Heart left ventricle (tissue), 16 donors: Measurements from ENCODE around the gene RAB28. TPM values are rescaled to one million over a fixed set of nuclear protein-coding genes. Genes with fewer than 3 reads are reported as not detected.

Source experiments
- ATAC-seq, 4 donors: fragments of 200-7000 bp; cut with Tn5 transposase; one replicate each; pipeline ENCODE4 v1.9.1; 2020 to 2022; ENCODE audit warnings: moderate library complexity in 4 of 4, mild to moderate bottlenecking in 3 of 4, moderate number of reproducible peaks in 1 of 4
- DNase-seq, 5 donors: peaks; one replicate each; pipeline ENCODE4 v3.0.0-alpha.2; 2020
- H3K27ac ChIP-seq, 12 donors: fragments of 200-600 bp; sonication (generic) in 4 of 12; one replicate each; pipeline versions ENCODE4 v1.5.0 to v1.8.0; 2016 to 2022; ENCODE audit warnings: mild to moderate bottlenecking in 2 of 12
- H3K27me3 ChIP-seq, 9 donors: fragments of 200-600 bp; sonication (generic) in 2 of 9; one replicate each; pipeline versions ENCODE4 v1.5.1 to v1.8.0; 2016 to 2022; ENCODE audit warnings: mild to moderate bottlenecking in 3 of 9
- H3K36me3 ChIP-seq, 9 donors: fragments of 200-600 bp; sonication (generic) in 2 of 9; one replicate each; pipeline versions ENCODE4 v1.5.0 to v1.8.0; 2018 to 2022; ENCODE audit warnings: mild to moderate bottlenecking in 2 of 9
- H3K4me1 ChIP-seq, 12 donors: fragments of 200-600 bp; sonication (generic) in 4 of 12; one replicate each; pipeline versions ENCODE4 v1.5.0 to v1.8.0; 2016 to 2022; ENCODE audit warnings: mild to moderate bottlenecking in 3 of 12
- H3K4me3 ChIP-seq, 12 donors: fragments of 200-600 bp; sonication (generic) in 4 of 12; one replicate each; pipeline versions ENCODE4 v1.5.0 to v1.8.0; 2017 to 2022; ENCODE audit warnings: mild to moderate bottlenecking in 9 of 12, moderate library complexity in 4 of 12
- H3K9me3 ChIP-seq, 12 donors: fragments of 200-600 bp; sonication (generic) in 4 of 12; one replicate each; pipeline versions ENCODE4 v1.5.0 to v1.8.0; 2016 to 2022; ENCODE audit warnings: mild to moderate bottlenecking in 1 of 12
- POLR2A ChIP-seq, 2 donors: fragments of 450-650 bp; IDR thresholded peaks; one replicate each; pipeline ENCODE4 v1.6.1; 2017; ENCODE audit warnings: antibody characterized with exemption in 2 of 2, mild to moderate bottlenecking in 2 of 2, moderate library complexity in 2 of 2
- WGBS, 4 donors: extraction: QIAGEN DNeasy Blood & Tissue Kit in 2 of 4; methylation state at CpG; one replicate each; pipeline versions ENCODE4 v1.1.5 to v1.1.7; 2013 to 2018; 5-methylcytosine and 5-hydroxymethylcytosine counted together
- intact Hi-C, 10 donors: fragments of 100-400 bp; cut with DNase I; formaldehyde crosslinking; loops; one replicate each; pipeline versions ENCODE4 v1.11.1 to v1.14.2; 2022
- polyA plus RNA-seq, 2 donors: library from polyadenylated mRNA; stranded (reverse); fragments of 200-250 nt; gene quantifications; one replicate each; pipeline ENCODE4 v1.2.3, GENCODE V29; 2013
- total RNA-seq, 9 donors: library from RNA; depleted of rRNA in 2 of 9; stranded (reverse); fragments of >200 nt in 2 of 9; fragmentation: NEBNext Ultra II Directional in 3 of 9; extraction: Animal tissue kit (Norgen Biotek cat#: 25700) in 3 of 9; gene quantifications; one replicate each; pipeline versions ENCODE4 v1.1.0 to v1.2.4, GENCODE V29; 2016 to 2023
- TF ChIP-seq, protein P1 (sequence below), 12 donors: fragments of 200-600 bp; sonication (generic) in 4 of 12; IDR thresholded peaks; one replicate each; pipeline versions ENCODE4 v1.5.0 to v1.8.0; 2018 to 2022; ENCODE audit warnings: antibody characterized with exemption in 12 of 12, mild to moderate bottlenecking in 5 of 12
- donor health status: ischemic (EF 13 %, LVEDD 7.1; RV severe dilation, severe dysfunction).
- donor health status: healthy with polysubstance abuse.
- donor health status: DM: no; HTN: yes; CAD: no.
- donor health status: DM: no; HTN: no; CAD: no.
- donor health status: ischemic (EF 25% LVEDD 6.9; RV normal size, moderate dysfunction).
- donor health status: ischemic (EF 25% LVEDD 5.7; RV mildly dilated, moderate dysfunction).
- donor health status: healthy.
- donor health status: DM: yes; HTN: yes; CAD: no.
- donor health status: ischemic (EF 35%, LVEDD 5.7; RV mildly dilated, moderate dysfunction).
- donor health status: nonischemic (EF 11% LVEDD 7.7; RV severe dilation, severe dysfunction).
- donor health status: DM: yes; HTN: yes; CAD: no.
- donor health status: PGD.
- donor health status: ischemic (EF 29% LVEDD 5.4; RV normal size, mild dysfunction).
- donor health status: nonischemic (EF 23%, LVEDD 6.1; RV moderate dilation, normal function).

RAB28 gene
- total and polyA plus RNA-seq, 11 donors, result 11.5 to 31.1 (median 17.9) TPM

DNA sequence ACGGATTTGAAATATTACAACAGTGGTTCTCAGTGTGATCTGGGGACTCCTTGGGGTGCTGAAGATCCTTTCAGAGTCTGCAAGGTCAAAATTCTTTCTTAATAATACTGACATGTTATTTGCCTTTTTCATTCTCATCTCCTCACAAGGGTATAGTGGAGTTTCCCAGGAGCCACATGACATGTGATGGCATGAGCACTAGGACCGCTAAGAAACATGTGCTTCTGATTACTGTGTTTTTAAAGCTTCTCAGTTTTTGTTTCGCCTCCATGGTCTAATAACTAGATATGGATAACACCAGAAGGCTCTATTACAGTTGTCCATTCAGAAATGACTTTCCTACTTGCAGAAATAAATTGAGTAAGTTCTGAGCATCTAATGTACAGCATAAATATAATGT lies 156.1 kb downstream of the RAB28 start:
- DNase-seq (no peak), ATAC-seq (no peak)
- TF ChIP-seq, protein P1, sequence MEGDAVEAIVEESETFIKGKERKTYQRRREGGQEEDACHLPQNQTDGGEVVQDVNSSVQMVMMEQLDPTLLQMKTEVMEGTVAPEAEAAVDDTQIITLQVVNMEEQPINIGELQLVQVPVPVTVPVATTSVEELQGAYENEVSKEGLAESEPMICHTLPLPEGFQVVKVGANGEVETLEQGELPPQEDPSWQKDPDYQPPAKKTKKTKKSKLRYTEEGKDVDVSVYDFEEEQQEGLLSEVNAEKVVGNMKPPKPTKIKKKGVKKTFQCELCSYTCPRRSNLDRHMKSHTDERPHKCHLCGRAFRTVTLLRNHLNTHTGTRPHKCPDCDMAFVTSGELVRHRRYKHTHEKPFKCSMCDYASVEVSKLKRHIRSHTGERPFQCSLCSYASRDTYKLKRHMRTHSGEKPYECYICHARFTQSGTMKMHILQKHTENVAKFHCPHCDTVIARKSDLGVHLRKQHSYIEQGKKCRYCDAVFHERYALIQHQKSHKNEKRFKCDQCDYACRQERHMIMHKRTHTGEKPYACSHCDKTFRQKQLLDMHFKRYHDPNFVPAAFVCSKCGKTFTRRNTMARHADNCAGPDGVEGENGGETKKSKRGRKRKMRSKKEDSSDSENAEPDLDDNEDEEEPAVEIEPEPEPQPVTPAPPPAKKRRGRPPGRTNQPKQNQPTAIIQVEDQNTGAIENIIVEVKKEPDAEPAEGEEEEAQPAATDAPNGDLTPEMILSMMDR (IDR thresholded peaks at IDR 0.05), result no peak
- TF ChIP-seq POLR2A (IDR thresholded peaks at IDR 0.05), result no peak
- Histone ChIP-seq H3K9me3 (no peaks in the 10 kb centered on the region), H3K4me3 (no peak overlapping the region), H3K4me1 (peaks cover 0 to 2% (median 0%) of the 10 kb centered on the region in 12 donors), H3K36me3 (peaks cover 0 to under 1% (median 0%) of the 10 kb centered on the region in 9 donors), H3K27me3 (no peaks in the 10 kb centered on the region), H3K27ac (no peak overlapping the region)
- intact Hi-C loops, result no loop called here
- WGBS, 4 donors, result 92 to 96% (median 93%) methylated on average over 3 of the region's 3 CpGs

DNA sequence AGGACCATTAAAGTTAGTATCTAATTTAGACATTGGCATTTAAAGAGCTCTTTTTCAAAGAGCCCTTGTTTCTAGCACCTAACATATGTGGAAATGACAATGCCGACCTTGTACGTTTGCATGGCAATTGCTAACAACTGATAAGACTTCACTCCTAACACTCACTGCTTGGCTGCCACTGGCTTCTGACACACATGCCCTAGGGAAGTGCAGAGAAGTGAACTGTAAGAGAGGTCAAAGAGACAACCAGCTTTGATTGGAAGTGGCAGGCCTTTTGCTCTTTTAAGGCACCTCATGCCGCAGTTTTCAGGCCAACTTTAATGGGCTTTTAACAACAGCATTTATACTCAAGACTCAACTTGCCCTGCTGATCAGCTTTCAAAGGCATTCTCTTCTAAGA lies 158.4 kb downstream of the RAB28 start:
- Histone ChIP-seq H3K36me3 (peaks cover 0 to 12% (median 0%) of the 10 kb centered on the region in 9 donors), H3K27me3 (no peaks in the 10 kb centered on the region), H3K4me1 (no peaks in the 10 kb centered on the region), H3K27ac (no peak overlapping the region), H3K4me3 (no peak overlapping the region), H3K9me3 (peaks cover 0 to 16% (median 8%) of the 10 kb centered on the region in 12 donors)
- TF ChIP-seq, protein P1 (IDR thresholded peaks at IDR 0.05), result no peak
- no peak for TF ChIP-seq POLR2A (IDR thresholded peaks at IDR 0.05)
- peak in 3 of 4 donors; percentile 56 to 90 (median 80) for ATAC-seq
- intact Hi-C loops, result no loop called here
- DNase-seq, result peak in 2 of 5 donors; percentile 29 to 43
- WGBS, 4 donors, result 33 to 51% (median 46%) methylated on average over 3 of the region's 3 CpGs

DNA sequence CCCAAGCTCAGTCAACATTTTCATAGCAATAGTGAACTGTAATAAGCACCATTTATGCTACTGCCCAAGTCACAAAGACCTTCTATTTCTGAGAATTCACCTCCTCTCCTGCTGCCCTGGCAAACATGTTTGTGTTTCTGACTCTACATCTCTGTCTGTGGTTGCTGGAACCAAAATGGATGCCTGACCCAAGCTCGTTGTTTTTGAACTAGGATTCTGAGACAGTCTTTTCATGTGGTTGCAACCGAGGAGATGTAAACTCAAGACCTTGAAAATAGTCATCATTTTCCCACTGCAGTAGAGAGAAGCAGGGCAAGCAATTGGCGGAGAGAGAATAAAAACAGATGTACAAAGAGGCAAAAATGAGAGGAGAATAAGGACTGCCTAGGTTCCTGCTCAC lies 160.2 kb downstream of the RAB28 start:
- intact Hi-C loops, result no loop called here
- 85 to 94% (median 92%) methylated on average over 3 of the region's 3 CpGs for WGBS, 4 donors
- TF ChIP-seq, protein P1 (IDR thresholded peaks at IDR 0.05), result no peak
- TF ChIP-seq POLR2A (IDR thresholded peaks at IDR 0.05), result no peak
- Histone ChIP-seq H3K9me3 (peaks cover 0 to 24% (median 8%) of the 10 kb centered on the region in 12 donors), H3K27ac (no peak overlapping the region), H3K27me3 (no peaks in the 10 kb centered on the region), H3K36me3 (peaks cover 0 to 12% (median 0%) of the 10 kb centered on the region in 9 donors), H3K4me3 (no peak overlapping the region), H3K4me1 (no peaks in the 10 kb centered on the region)
- ATAC-seq (no peak), DNase-seq (no peak)

DNA sequence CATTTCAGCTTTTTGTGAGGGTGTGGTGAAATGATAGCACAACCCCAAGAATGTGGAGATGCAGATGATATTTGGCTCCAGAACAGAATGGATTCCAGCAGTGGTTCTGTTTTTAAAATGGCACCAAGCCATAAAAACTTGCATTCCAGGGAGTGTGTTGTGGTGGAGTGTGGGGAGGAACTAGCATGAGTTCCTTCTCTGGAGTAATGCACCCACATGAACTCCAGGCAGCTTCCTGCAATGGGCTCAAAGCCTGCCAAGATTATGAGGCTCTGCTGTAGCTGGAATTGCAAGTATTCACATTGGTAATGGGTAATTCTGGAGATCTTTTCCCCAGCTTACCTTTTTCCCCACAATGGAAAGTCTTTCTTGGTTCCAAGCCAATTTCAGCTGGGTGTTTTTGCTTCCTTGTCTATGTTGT lies 161.4 kb downstream of the RAB28 start:
- TF ChIP-seq, protein P1 (IDR thresholded peaks at IDR 0.05), result no peak
- no peak for TF ChIP-seq POLR2A (IDR thresholded peaks at IDR 0.05)
- ATAC-seq, result peak in 2 of 4 donors; percentile 15 to 44
- no peak overlapping the region for H3K27ac ChIP-seq
- no peak for DNase-seq
- peaks cover 0 to 12% (median 0%) of the 10 kb centered on the region in 9 donors for H3K36me3 ChIP-seq
- H3K4me1 ChIP-seq, result no peaks in the 10 kb centered on the region
- H3K27me3 ChIP-seq, result no peaks in the 10 kb centered on the region
- peaks cover 0 to 27% (median 8%) of the 10 kb centered on the region in 12 donors for H3K9me3 ChIP-seq
- intact Hi-C loops, result no loop called here
- H3K4me3 ChIP-seq, result no peak overlapping the region

Other genes with a start within 250 kb of the RAB28 start
- under 1 TPM in 3 of 9 donors, not detected in 6; 0.11 to 0.25 (median 0.16) TPM for gene NKX3-2, start 60.2 kb upstream of the RAB28 start, total RNA-seq
- gene NKX3-2, start 60.2 kb upstream of the RAB28 start, polyA plus RNA-seq, result not detected
- 10 to 100 TPM; 13.9 to 29.2 (median 22.9) TPM for gene BOD1L1, start 143.4 kb upstream of the RAB28 start, total RNA-seq
- 10 to 100 TPM; 10.9 to 11.8 TPM for gene BOD1L1, start 143.4 kb upstream of the RAB28 start, polyA plus RNA-seq